Heart left ventricle (tissue), 16 donors: ENCODE data around the gene ARHGEF33. TPM values are rescaled to one million over a fixed set of nuclear protein-coding genes. Genes with fewer than 3 reads are reported as not detected.

Source experiments
- ATAC-seq, 4 donors: fragments of 200-7000 bp; cut with Tn5 transposase; one replicate each; pipeline ENCODE4 v1.9.1; 2020 to 2022; ENCODE audit warnings: moderate library complexity in 4 of 4, mild to moderate bottlenecking in 3 of 4, moderate number of reproducible peaks in 1 of 4
- DNase-seq, 5 donors: peaks; one replicate each; pipeline ENCODE4 v3.0.0-alpha.2; 2020
- H3K27ac ChIP-seq, 12 donors: fragments of 200-600 bp; sonication (generic) in 4 of 12; one replicate each; pipeline versions ENCODE4 v1.5.0 to v1.8.0; 2016 to 2022; ENCODE audit warnings: mild to moderate bottlenecking in 2 of 12
- H3K27me3 ChIP-seq, 9 donors: fragments of 200-600 bp; sonication (generic) in 2 of 9; one replicate each; pipeline versions ENCODE4 v1.5.1 to v1.8.0; 2016 to 2022; ENCODE audit warnings: mild to moderate bottlenecking in 3 of 9
- H3K36me3 ChIP-seq, 9 donors: fragments of 200-600 bp; sonication (generic) in 2 of 9; one replicate each; pipeline versions ENCODE4 v1.5.0 to v1.8.0; 2018 to 2022; ENCODE audit warnings: mild to moderate bottlenecking in 2 of 9
- H3K4me1 ChIP-seq, 12 donors: fragments of 200-600 bp; sonication (generic) in 4 of 12; one replicate each; pipeline versions ENCODE4 v1.5.0 to v1.8.0; 2016 to 2022; ENCODE audit warnings: mild to moderate bottlenecking in 3 of 12
- H3K4me3 ChIP-seq, 12 donors: fragments of 200-600 bp; sonication (generic) in 4 of 12; one replicate each; pipeline versions ENCODE4 v1.5.0 to v1.8.0; 2017 to 2022; ENCODE audit warnings: mild to moderate bottlenecking in 9 of 12, moderate library complexity in 4 of 12
- H3K9me3 ChIP-seq, 12 donors: fragments of 200-600 bp; sonication (generic) in 4 of 12; one replicate each; pipeline versions ENCODE4 v1.5.0 to v1.8.0; 2016 to 2022; ENCODE audit warnings: mild to moderate bottlenecking in 1 of 12
- POLR2A ChIP-seq, 2 donors: fragments of 450-650 bp; IDR thresholded peaks; one replicate each; pipeline ENCODE4 v1.6.1; 2017; ENCODE audit warnings: antibody characterized with exemption in 2 of 2, mild to moderate bottlenecking in 2 of 2, moderate library complexity in 2 of 2
- WGBS, 4 donors: extraction: QIAGEN DNeasy Blood & Tissue Kit in 2 of 4; methylation state at CpG; one replicate each; pipeline versions ENCODE4 v1.1.5 to v1.1.7; 2013 to 2018; 5-methylcytosine and 5-hydroxymethylcytosine counted together
- intact Hi-C, 10 donors: fragments of 100-400 bp; cut with DNase I; formaldehyde crosslinking; loops; one replicate each; pipeline versions ENCODE4 v1.11.1 to v1.14.2; 2022
- polyA plus RNA-seq, 2 donors: library from polyadenylated mRNA; stranded (reverse); fragments of 200-250 nt; gene quantifications; one replicate each; pipeline ENCODE4 v1.2.3, GENCODE V29; 2013
- total RNA-seq, 9 donors: library from RNA; depleted of rRNA in 2 of 9; stranded (reverse); fragments of >200 nt in 2 of 9; fragmentation: NEBNext Ultra II Directional in 3 of 9; extraction: Animal tissue kit (Norgen Biotek cat#: 25700) in 3 of 9; gene quantifications; one replicate each; pipeline versions ENCODE4 v1.1.0 to v1.2.4, GENCODE V29; 2016 to 2023
- TF ChIP-seq, protein P1 (sequence below), 12 donors: fragments of 200-600 bp; sonication (generic) in 4 of 12; IDR thresholded peaks; one replicate each; pipeline versions ENCODE4 v1.5.0 to v1.8.0; 2018 to 2022; ENCODE audit warnings: antibody characterized with exemption in 12 of 12, mild to moderate bottlenecking in 5 of 12
- donor health status: ischemic (EF 13 %, LVEDD 7.1; RV severe dilation, severe dysfunction).
- donor health status: healthy with polysubstance abuse.
- donor health status: DM: no; HTN: yes; CAD: no.
- donor health status: DM: no; HTN: no; CAD: no.
- donor health status: ischemic (EF 25% LVEDD 6.9; RV normal size, moderate dysfunction).
- donor health status: ischemic (EF 25% LVEDD 5.7; RV mildly dilated, moderate dysfunction).
- donor health status: healthy.
- donor health status: DM: yes; HTN: yes; CAD: no.
- donor health status: ischemic (EF 35%, LVEDD 5.7; RV mildly dilated, moderate dysfunction).
- donor health status: nonischemic (EF 11% LVEDD 7.7; RV severe dilation, severe dysfunction).
- donor health status: DM: yes; HTN: yes; CAD: no.
- donor health status: PGD.
- donor health status: ischemic (EF 29% LVEDD 5.4; RV normal size, mild dysfunction).
- donor health status: nonischemic (EF 23%, LVEDD 6.1; RV moderate dilation, normal function).

ARHGEF33 gene
- total and polyA plus RNA-seq, 11 donors, result 0.18 to 2.5 (median 0.31) TPM; not detected in 1

DNA sequence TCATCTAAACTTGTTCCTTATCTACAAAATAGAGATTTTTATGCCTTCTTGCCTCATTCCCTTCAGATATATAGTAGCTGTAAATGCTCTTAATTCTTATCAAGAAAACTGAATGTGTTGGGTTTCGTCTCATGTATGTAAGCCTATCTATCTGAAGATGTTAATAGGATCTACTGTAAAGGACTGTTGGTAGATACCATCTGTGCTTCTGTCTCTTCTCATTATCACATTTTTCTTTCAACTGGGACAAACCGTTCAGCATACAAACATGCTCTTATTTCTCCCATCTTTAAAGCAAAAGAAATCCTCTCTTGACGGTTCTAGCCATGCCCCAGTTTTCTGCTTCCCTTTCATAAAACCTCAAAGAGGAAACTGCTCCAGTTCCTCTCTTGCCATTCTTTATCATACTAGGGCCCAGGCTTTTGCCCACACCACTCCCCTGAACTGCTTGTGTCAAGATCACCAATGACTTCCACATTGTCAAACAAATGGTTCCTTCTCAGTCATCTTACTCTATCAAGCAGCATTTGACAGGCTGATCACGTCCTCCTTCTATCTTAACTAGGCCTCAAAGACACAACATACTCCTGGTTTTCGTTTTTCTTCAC, 88.7 kb downstream of the ARHGEF33 start:
- no peaks in the 10 kb centered on the region for H3K27me3 ChIP-seq
- H3K4me1 ChIP-seq, result peaks cover 0 to 11% (median 0%) of the 10 kb centered on the region in 12 donors
- H3K27ac ChIP-seq, result no peak overlapping the region
- TF ChIP-seq, protein P1, sequence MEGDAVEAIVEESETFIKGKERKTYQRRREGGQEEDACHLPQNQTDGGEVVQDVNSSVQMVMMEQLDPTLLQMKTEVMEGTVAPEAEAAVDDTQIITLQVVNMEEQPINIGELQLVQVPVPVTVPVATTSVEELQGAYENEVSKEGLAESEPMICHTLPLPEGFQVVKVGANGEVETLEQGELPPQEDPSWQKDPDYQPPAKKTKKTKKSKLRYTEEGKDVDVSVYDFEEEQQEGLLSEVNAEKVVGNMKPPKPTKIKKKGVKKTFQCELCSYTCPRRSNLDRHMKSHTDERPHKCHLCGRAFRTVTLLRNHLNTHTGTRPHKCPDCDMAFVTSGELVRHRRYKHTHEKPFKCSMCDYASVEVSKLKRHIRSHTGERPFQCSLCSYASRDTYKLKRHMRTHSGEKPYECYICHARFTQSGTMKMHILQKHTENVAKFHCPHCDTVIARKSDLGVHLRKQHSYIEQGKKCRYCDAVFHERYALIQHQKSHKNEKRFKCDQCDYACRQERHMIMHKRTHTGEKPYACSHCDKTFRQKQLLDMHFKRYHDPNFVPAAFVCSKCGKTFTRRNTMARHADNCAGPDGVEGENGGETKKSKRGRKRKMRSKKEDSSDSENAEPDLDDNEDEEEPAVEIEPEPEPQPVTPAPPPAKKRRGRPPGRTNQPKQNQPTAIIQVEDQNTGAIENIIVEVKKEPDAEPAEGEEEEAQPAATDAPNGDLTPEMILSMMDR (IDR thresholded peaks at IDR 0.05), result no peak
- no peak for TF ChIP-seq POLR2A (IDR thresholded peaks at IDR 0.05)
- H3K9me3 ChIP-seq, result no peaks in the 10 kb centered on the region
- ATAC-seq (no peak), DNase-seq (no peak)
- intact Hi-C loops, result no loop called here
- no peak overlapping the region for H3K4me3 ChIP-seq
- WGBS, 4 donors, result 83 to 86% (median 85%) methylated on average over 5 of the region's 5 CpGs
- H3K36me3 ChIP-seq, result peaks cover 0 to 14% (median 6%) of the 10 kb centered on the region in 9 donors

DNA sequence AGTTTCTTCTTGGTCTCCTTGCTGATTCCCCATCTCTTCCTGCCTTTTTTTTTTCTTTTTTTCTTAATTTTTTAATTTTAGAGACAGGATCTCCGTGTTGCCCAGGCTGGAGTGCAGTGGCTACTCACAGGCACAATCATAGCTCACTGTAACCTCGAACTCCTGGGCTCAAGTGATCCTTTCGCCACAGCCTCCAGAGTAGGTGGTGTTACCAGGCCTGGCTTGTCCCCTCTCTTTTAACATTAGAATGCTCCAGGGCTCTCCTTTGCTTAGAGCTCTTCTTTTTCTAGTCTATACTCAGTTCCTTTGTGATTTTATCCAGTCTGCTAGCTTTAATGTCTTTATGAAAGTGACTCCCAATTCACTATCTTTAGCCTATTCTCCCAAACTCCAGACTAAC, 89.2 kb downstream of the ARHGEF33 start:
- no peak overlapping the region for H3K4me3 ChIP-seq
- peaks cover 0 to 11% (median 0%) of the 10 kb centered on the region in 12 donors for H3K4me1 ChIP-seq
- no peaks in the 10 kb centered on the region for H3K27me3 ChIP-seq
- no peaks in the 10 kb centered on the region for H3K9me3 ChIP-seq
- ATAC-seq, result no peak
- no peak for DNase-seq
- 94 to 96% (median 95%) methylated on average over 3 of the region's 3 CpGs for WGBS, 4 donors
- intact Hi-C loops, result no loop called here
- peaks cover 0 to 19% (median 10%) of the 10 kb centered on the region in 9 donors for H3K36me3 ChIP-seq
- no peak for TF ChIP-seq POLR2A (IDR thresholded peaks at IDR 0.05)
- TF ChIP-seq, protein P1 (IDR thresholded peaks at IDR 0.05), result no peak
- no peak overlapping the region for H3K27ac ChIP-seq

DNA sequence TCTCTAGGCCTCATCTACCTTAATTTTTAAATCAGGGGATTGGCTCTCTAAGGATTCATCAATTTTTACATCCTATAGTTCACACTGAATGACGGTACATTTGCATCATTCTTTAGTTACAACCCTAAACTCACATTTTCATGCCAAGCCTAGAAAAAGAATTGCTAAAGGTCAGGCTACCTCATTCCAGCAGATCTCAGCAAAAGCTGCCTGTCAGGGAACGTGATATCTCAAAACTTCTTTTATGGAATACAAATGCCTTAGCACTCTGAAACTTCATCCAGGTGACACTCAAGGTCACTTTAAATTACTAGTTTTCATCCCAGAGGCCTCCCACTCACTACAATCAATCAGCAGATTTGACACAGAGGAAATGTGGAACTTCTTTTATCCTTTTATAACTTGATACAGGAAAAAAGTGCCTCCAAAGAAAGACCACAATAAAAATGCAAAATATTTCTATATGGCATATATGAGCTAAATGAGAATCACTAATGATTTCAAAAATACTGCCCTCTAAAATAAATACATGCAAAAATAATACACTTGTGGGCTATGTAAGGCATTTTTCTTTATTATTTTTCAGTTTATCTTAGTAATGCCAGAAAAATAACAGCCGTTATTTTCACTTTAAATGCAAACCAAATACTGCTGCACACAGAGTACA, 91.5 kb downstream of the ARHGEF33 start:
- no peaks in the 10 kb centered on the region for H3K9me3 ChIP-seq
- DNase-seq, result no peak
- H3K4me1 ChIP-seq, result peaks cover 0 to 11% (median 0%) of the 10 kb centered on the region in 12 donors
- H3K27me3 ChIP-seq, result no peaks in the 10 kb centered on the region
- WGBS, 4 donors, result 88 to 94% (median 92%) methylated on average over 3 of the region's 3 CpGs
- no peak for ATAC-seq
- intact Hi-C loops, result no loop called here
- no peak overlapping the region for H3K4me3 ChIP-seq
- H3K27ac ChIP-seq, result no peak overlapping the region
- TF ChIP-seq, protein P1 (IDR thresholded peaks at IDR 0.05), result no peak
- TF ChIP-seq POLR2A (IDR thresholded peaks at IDR 0.05), result no peak
- H3K36me3 ChIP-seq, result peaks cover 0 to 41% (median 32%) of the 10 kb centered on the region in 9 donors

DNA sequence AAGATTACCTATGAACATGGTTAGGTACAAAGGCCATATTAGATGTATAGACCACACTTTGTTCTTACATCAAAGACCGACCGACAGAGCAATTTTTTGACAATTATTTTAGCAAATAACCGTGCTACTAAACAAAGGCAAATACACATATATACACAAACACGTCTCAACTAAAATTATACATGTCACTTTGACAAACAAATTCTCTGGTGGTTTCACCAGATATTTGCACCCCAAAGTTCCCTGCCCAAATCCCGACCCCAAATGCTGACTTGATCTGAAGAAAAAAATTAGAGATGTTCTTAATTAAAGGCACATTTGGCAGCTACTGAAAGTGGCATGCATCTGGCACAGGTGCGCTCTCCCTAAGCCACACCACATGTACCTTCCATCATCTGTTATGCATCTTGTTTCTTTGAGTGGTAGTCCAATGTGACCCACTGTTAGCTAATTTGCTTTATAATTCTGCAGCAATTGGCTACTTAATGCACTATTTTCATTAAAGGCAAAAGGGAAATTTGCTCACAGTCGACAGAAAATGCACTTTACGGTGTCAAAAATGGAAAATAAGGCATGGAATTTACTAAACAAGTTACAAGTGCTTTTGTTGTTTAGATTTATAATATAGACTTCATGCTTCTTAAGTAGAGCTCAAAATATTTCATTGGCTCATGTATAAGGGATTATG, 92.1 kb downstream of the ARHGEF33 start:
- no peaks in the 10 kb centered on the region for H3K27me3 ChIP-seq
- no peak for DNase-seq
- no peak for TF ChIP-seq POLR2A (IDR thresholded peaks at IDR 0.05)
- TF ChIP-seq, protein P1 (IDR thresholded peaks at IDR 0.05), result no peak
- H3K36me3 ChIP-seq, result peaks cover 0 to 48% (median 39%) of the 10 kb centered on the region in 9 donors
- no peak for ATAC-seq
- peaks cover 0 to 11% (median 0%) of the 10 kb centered on the region in 12 donors for H3K4me1 ChIP-seq
- no peak overlapping the region for H3K4me3 ChIP-seq
- 93 to 97% (median 97%) methylated on average over 8 of the region's 8 CpGs for WGBS, 4 donors
- intact Hi-C loops, result no loop called here
- H3K9me3 ChIP-seq, result no peaks in the 10 kb centered on the region
- no peak overlapping the region for H3K27ac ChIP-seq
